HG03378 (cell line): Measurements from ENCODE around the gene MSGN1.
"Not testable (repeated sequence)": the region's sequence is repeated elsewhere in the genome, so short reads cannot be mapped to it uniquely, and the experiment has no call there.

Experiments used
- ATAC-seq: cut with Tn5 transposase; IDR thresholded peaks from one replicate; pipeline ENCODE4 v1.9.1; 2021; ENCODE audit warnings: mild to moderate bottlenecking, moderate library complexity; ENCODE audit not compliant: unreplicated experiment

The MSGN1 gene

DNA sequence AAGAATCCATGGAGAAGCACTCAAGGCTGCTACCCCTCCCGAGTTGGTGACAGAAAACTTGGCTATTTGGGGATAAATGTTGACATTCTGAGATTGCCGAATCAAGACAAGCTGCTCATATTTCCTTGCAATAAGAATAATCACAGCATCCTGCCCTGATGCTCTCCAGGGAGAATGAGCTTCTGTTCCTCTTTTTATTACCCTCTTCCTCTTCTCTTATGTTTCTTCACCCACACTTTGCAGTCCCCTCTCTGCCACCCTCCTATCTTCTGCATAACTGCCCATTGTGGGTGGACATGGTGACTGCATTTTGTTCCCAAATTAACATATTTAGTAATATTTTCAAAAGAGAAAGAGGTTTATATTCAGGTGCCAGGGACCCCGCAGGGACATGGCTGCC lies 11.9 kb upstream of the MSGN1 start:
- ATAC-seq = peak; percentile 80

DNA sequence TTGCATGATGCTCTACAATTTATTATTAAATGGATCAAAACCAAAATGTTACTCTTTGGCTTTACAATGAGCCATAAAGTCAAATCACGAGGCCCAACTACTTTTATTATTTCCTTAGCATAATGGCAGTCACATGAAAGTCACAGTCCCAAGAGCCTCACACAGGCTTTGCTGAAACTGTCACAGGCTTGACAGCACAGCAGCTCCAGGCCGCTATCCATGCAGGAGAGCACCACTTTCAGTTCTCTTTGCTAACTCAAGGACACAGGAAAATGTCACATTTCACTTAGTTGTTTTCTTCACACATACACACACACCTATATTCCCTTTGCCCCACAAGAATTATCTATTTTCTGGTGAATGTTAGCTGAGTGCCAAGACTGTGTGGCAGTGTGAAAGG lies 11.1 kb upstream of the MSGN1 start:
- no peak for ATAC-seq

DNA sequence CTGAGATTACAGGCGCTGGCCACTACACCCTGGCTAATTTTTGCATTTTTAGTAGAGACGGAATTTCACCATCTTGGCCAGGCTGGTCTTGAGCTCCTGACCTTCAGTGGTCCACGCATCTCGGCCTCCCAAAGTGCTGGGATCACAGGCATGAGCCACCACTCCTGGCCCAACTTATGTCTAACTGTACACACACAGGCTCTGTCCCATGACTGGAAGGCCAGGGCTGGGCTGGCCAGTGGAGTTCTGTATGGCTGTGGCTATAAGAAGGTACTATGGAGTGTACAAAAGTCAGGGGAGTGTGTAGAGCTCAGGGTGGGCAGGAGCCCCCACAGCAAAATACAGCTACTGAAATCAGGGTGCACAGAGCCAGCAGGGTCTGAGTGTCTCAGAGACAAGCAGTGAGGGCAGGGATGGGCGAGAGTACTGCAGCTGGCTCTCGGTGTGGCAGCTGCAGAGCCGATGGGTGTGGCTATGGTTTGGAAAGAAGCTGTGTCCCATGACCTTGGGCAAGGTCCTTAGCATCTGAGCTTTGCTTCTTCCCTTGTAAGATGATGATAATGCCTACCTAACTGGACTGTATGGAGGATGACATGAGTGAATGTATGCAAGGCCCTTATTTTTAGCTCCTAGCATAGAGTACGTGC lies 10.4 kb upstream of the MSGN1 start:
- no peak for ATAC-seq

DNA sequence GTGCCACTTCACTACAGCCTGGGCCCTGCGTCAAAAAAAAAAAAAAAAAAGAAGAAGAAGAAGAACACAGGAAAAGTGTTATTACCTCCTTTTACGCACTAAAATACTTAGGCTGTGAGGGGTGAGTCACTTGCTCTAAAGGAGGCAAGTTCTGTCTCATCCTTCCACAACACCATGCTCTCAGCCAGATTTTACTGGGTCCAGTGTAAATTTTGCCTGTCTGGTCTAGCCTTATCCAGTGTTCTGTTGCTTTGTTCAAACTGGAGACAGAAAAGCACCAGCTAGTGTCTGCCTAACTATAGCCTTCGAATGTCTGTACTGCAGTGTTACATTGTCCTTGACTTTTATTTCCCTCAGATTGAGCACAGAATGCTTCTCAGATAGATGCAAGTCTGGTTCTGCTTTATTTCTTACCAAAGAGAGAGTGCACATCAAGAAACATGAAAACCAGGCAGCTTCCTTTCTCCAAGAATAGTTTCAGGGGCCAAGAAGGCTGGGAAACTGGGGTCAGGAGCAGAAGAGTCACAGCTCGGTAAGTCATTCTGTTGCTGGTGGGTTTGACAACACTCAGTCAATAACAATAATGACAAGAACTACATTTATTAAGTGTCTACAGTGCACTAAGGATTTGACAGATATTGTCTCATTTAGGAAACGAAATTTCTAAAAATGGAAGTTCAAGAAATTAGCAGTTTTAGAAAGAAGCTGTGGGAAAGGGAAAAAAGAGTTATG lies 3.1 kb upstream of the MSGN1 start:
- peak; percentile 47 for ATAC-seq

DNA sequence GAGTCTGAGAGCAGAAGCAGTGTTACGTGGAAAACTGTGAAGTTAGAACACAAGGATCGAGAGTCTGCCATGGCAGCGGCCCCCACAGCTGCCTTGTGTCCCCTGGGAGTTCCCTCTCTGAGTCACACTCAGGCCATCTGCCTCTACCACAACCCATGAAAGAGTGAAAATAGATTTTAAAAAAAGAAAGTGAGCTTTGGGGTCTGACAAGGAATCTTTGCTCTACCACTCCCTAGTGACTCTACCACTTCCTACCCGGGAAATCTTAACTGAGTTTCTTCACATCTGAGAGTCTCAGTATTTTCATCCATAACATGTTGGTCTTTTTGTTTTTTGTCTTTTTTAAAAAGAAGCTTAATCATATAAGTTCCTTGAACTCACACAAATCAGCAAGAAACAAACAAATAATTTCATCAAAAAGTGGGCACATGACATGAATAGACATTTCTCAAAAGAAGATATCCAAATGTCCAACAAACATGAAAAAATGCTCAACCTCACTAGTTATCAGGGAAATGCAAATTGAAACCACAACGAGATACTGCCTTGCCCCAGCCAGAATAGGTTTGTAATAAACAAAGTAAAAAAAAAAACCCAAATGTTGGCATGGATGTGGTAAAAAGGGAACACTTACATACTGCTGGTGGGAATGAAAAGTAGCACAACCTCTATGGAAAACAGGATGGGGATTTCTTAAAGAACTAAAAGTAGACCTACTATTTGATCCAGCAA lies 2.4 kb upstream of the MSGN1 start:
- ATAC-seq = peak; percentile 90

DNA sequence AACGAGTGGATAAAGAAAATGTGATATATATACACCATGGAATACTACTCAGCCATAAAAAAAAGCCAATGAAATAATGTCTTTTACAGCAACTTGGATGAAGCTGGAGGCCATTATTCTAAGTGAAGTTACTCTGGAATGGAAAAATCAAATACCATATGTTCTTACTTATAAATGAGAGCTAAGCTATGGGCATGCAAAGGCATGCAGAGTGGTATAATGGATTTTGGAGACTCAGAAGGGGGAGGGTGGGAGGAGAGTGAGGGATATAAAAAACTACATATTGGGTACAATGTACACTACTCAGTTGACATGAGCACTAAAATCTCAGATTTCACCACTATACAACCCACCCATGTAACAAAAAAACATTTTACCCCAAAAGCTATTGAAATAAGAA lies 1.7 kb upstream of the MSGN1 start:
- no peak for ATAC-seq

DNA sequence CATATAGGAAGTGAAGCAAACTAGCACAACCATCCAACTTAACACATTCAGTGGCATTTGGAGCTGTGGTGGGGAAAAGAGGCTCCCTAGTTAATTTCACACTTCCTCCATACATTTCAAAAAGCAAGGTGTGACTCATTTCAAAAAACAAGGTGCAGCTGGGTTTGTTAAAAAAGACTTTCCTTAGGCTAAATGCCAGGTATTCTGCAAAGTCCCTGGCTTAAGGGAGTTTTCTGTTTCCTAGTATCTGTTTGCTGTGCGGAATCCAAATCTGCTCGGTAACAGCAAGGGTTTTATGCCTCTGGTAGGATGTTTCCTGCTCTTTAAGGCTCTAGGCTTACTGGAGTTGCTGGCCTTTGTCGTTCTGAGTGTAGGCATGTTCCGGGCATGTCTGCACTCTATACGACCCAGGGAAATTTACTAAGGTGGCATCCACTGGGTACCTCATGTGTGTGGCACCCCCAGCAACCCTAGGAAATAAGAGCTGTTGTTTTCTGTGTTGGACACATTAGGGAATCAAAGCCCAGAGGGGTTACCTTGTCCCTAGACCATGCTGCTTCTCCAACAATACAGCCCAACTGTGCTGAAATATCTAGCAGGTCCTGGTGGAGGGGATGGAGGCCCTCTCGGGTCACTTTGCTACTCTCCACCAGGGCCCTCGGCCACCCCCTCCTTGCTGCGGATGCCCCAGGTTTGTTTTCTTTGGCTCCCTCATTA lies 634 bp upstream of the MSGN1 start:
- ATAC-seq = peak; percentile 29

- ATAC-seq = no peak
Measured at GRCh38 chr2:17818235-17818815, 2.1 kb downstream of the MSGN1 start.

GRCh38 chr2:17821080-17821479 lies 4.8 kb downstream of the MSGN1 start:
- no peak for ATAC-seq

GRCh38 chr2:17821535-17822444 lies 5.5 kb downstream of the MSGN1 start:
- ATAC-seq = peak; percentile 39

DNA sequence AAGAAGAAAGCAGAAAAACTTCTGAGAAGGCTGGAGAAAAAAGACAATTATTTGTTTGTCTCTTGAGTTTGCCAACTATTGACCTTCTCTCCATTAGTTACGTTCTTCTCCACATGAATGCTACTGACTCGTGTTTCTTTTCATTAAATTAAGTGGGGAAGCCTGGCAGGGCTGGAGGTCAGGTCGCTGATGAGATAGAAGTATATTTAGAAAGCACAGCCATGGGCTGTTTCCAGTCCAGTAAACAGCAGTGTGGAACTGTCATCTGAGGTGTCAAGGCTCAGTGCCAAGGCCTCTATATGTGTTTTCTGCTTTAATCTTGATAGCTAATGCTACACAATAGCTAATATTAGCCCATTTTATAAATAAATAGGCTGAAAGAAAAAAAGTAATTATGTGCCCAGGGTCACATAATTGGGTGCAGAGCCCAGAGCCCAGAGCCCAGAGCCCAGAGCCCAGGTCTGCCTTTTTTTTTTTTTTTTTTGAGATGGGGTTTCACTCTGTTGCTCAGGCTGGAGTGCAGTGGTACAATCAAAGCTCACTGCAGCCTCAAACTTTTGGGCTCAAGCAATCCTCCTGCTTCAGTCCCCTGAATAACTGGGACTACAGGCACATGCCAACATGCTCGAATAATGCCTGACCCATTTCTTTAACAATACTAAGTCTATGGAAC lies 6.3 kb downstream of the MSGN1 start:
- ATAC-seq = peak; percentile 70

DNA sequence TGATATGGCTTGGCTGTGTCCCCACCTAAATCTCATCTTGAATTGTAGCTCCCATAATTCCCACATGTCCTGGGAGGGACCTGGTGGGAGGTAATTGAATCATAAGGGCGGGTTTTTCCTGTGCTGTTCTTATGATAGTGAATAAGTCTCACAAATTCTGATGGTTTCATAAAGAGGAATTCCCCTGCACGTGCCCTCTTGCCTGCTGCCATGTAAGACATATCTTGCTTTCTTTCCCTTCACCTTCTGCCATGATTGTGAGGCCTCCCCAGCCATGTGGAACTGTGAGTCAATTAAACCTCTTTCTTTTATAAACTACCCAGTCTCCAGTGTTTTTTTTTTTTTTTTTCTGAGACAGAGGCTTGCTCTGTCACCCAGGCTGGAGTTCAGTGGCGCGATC lies 7.4 kb downstream of the MSGN1 start:
- not testable (repeated sequence) for ATAC-seq

DNA sequence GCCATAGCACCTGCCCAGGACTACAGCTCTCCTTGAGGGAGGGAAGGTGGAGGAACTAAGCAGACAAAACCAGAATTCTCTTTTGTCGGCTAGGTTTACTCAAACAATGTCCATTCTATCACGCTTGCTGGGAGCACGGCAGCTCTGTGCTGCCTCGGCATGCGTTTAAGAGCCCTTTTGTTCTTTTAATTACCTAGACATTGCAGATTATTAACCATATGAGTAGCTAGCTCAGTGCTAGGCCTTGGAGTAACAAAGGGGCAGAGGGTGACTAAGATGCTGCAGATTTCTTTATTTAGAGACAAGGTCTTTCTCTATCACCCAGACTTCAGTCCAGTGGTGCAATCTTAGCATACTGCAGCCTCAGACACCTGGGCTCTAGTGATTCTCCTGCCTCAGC lies 11.1 kb downstream of the MSGN1 start:
- ATAC-seq = no peak

GRCh38 chr2:17827785-17828184 lies 11.5 kb downstream of the MSGN1 start:
- no peak for ATAC-seq

- peak; percentile 83 for ATAC-seq
Measured at GRCh38 chr2:17830053-17831034, 14.1 kb downstream of the MSGN1 start.

DNA sequence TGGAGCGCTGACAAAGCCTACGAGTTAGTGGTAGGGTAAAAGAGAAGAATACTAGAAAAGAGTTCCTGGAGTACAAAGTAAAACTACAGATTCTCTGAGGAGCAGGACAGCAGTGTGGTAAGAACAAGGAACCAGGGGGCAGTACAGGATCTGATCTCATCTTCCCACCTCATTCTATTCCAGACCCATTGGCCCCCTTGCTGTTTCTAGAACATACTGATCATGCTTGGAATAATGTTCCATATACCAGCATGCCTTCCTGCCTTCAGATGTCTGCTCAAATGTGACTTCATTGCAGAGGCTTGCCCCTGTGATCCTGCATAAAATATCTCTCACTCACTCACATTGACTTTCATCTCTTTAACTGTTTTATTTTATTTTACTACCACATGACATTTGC lies 19.3 kb downstream of the MSGN1 start:
- no peak for ATAC-seq

- no peak for ATAC-seq
Measured at GRCh38 chr2:17839959-17840358, 23.7 kb downstream of the MSGN1 start.

DNA sequence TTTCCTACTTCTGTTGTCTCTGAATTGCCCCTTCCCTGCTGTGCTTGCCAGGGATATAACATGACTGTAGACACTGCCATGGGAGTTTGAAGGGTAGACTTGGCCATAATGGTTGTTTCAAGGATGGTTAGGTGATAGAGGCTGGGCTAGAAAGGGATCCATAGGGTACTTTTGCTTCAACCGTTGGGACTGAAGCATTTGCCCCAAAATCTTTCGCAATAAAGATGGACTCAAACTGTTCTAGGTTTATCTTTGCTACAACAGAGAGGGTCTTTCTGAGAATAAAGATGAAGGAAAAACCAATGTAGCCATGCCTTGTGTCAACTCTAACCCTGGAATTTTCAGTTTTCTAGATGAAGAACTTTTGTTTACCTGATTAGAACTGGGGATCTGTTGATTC lies 27.2 kb downstream of the MSGN1 start:
- no peak for ATAC-seq
